Right lobe of liver (tissue), 4 donors: Measurements from ENCODE around the gene CASP7.

Experiments used
- CTCF ChIP-seq, 4 donors: fragments of 200-600 bp in 3 of 4; fragments of 450-650 bp in 1 of 4; IDR thresholded peaks; one replicate each; pipeline versions ENCODE4 v1.5.1 to v1.8.0; 2016 to 2022; ENCODE audit warnings: antibody characterized with exemption in 4 of 4, mild to moderate bottlenecking in 2 of 4
- POLR2A ChIP-seq: fragments of 450-650 bp; IDR thresholded peaks from one replicate; pipeline ENCODE4 v1.6.1; 2017; ENCODE audit warnings: antibody characterized with exemption, mild to moderate bottlenecking
- donor health status: DM: no; HTN: no; CAD: no.
- donor health status: DM: no; HTN: no; CAD: no.
- donor health status: DM: no; HTN: yes; CAD: no.

- no peak for TF ChIP-seq CTCF (IDR thresholded peaks at IDR 0.05)
- TF ChIP-seq POLR2A, result no peak
Observed at GRCh38 chr10:113740850-113741249, 61.1 kb downstream of the CASP7 start.
